Mesothelial cell of epicardium (in vitro differentiated cells): ENCODE data around the gene KCNN3. TPM values are rescaled to one million over a fixed set of nuclear protein-coding genes. Genes with fewer than 3 reads are reported as not detected.
"Not testable (repeated sequence)": the region's sequence is repeated elsewhere in the genome, so short reads cannot be mapped to it uniquely, and the experiment has no call there.

Source experiments
- DNase-seq, 2 experiments: peaks; one replicate each; pipeline ENCODE4 v3.0.0; 2021; ENCODE audit warnings: low spot score in 2 of 2; ENCODE audit not compliant: unreplicated experiment in 2 of 2
- H3K27ac Mint-ChIP-seq: 2 replicates; pipeline ENCODE4 v1.8.0; 2021; ENCODE audit warnings: mixed read lengths
- H3K27me3 Mint-ChIP-seq: 2 replicates; pipeline ENCODE4 v1.8.0; 2021; ENCODE audit warnings: low read depth, mixed read lengths
- H3K36me3 Mint-ChIP-seq: 2 replicates; pipeline ENCODE4 v1.8.0; 2021; ENCODE audit warnings: mixed read lengths
- H3K4me1 Mint-ChIP-seq: 2 replicates; pipeline ENCODE4 v1.8.0; 2021; ENCODE audit warnings: mixed read lengths
- H3K4me3 Mint-ChIP-seq: 2 replicates; pipeline ENCODE4 v1.8.0; 2021; ENCODE audit warnings: mild to moderate bottlenecking, moderate library complexity, mixed read lengths
- H3K9me3 Mint-ChIP-seq: 2 replicates; pipeline ENCODE4 v1.8.0; 2021; ENCODE audit warnings: mixed read lengths
- CTCF ChIP-seq: fragments of 200-600 bp; sonication (generic); IDR thresholded peaks from one replicate; pipeline ENCODE4 v1.5.0; 2021; ENCODE audit warnings: antibody characterized with exemption; ENCODE audit not compliant: unreplicated experiment
- total RNA-seq: library from RNA; stranded (reverse); gene quantifications from 3 replicates; pipeline ENCODE4 v1.2.1, GENCODE V29; 2021

The KCNN3 gene
- total RNA-seq, 1 donor from 2014 or later: 1.2 TPM

- DNase-seq: no peak
- Mint-ChIP-seq H3K4me3 (no peak overlapping the region), H3K9me3 (peaks cover 5% of the 10 kb centered on the region), H3K27ac (no peak overlapping the region), H3K27me3 (peaks cover 37% of the 10 kb centered on the region), H3K4me1 (no peaks in the 10 kb centered on the region), H3K36me3 (no peaks in the 10 kb centered on the region)
- no peak for TF ChIP-seq CTCF
Observed at GRCh38 chr1:154682254-154682653, 187.8 kb downstream of the KCNN3 start.

- Mint-ChIP-seq H3K9me3 (peaks cover 11% of the 10 kb centered on the region), H3K27me3 (peaks cover 11% of the 10 kb centered on the region)
- not testable (repeated sequence) for H3K4me1 Mint-ChIP-seq, H3K27ac Mint-ChIP-seq, H3K36me3 Mint-ChIP-seq, DNase-seq, H3K4me3 Mint-ChIP-seq
Observed at GRCh38 chr1:154677844-154678243, 192.2 kb downstream of the KCNN3 start.

GRCh38 chr1:154676847-154677246 is 193.2 kb downstream of the KCNN3 start:
- H3K4me1 Mint-ChIP-seq, DNase-seq, H3K36me3 Mint-ChIP-seq, H3K27ac Mint-ChIP-seq, H3K4me3 Mint-ChIP-seq, H3K27me3 Mint-ChIP-seq: not testable (repeated sequence)
- H3K9me3 Mint-ChIP-seq: peaks cover 11% of the 10 kb centered on the region

- not testable (repeated sequence) for H3K36me3 Mint-ChIP-seq, DNase-seq, H3K4me3 Mint-ChIP-seq, H3K4me1 Mint-ChIP-seq, H3K27ac Mint-ChIP-seq, H3K27me3 Mint-ChIP-seq
- peaks cover 14% of the 10 kb centered on the region for H3K9me3 Mint-ChIP-seq
Observed at GRCh38 chr1:154674456-154674855, 195.6 kb downstream of the KCNN3 start.

- H3K27me3 Mint-ChIP-seq, H3K4me1 Mint-ChIP-seq, H3K27ac Mint-ChIP-seq, H3K9me3 Mint-ChIP-seq, H3K4me3 Mint-ChIP-seq, H3K36me3 Mint-ChIP-seq, DNase-seq: not testable (repeated sequence)
Observed at GRCh38 chr1:154672245-154672644, 197.8 kb downstream of the KCNN3 start.

GRCh38 chr1:154671412-154671811 is 198.7 kb downstream of the KCNN3 start:
- not testable (repeated sequence) for H3K4me1 Mint-ChIP-seq, H3K36me3 Mint-ChIP-seq, DNase-seq, H3K27me3 Mint-ChIP-seq, H3K9me3 Mint-ChIP-seq, H3K4me3 Mint-ChIP-seq, H3K27ac Mint-ChIP-seq

GRCh38 chr1:154670310-154671270 is 199.5 kb downstream of the KCNN3 start:
- H3K4me1 Mint-ChIP-seq, H3K27ac Mint-ChIP-seq, DNase-seq, H3K36me3 Mint-ChIP-seq, H3K4me3 Mint-ChIP-seq, H3K9me3 Mint-ChIP-seq, H3K27me3 Mint-ChIP-seq: not testable (repeated sequence)

- TF ChIP-seq CTCF: peak; percentile 47
- peaks cover 3% of the 10 kb centered on the region for H3K27me3 Mint-ChIP-seq
- H3K9me3 Mint-ChIP-seq: peaks cover 3% of the 10 kb centered on the region
- no peaks in the 10 kb centered on the region for H3K4me1 Mint-ChIP-seq
- no peaks in the 10 kb centered on the region for H3K36me3 Mint-ChIP-seq
- no peak overlapping the region for H3K27ac Mint-ChIP-seq
- peak; percentile 37 to 67 for DNase-seq
- no peak overlapping the region for H3K4me3 Mint-ChIP-seq
Observed at GRCh38 chr1:154669464-154670282, 200.4 kb downstream of the KCNN3 start.
